Urothelium cell line (cell line): Measurements from ENCODE around the gene TBC1D17.

Experiments used
- DNase-seq: peaks from one replicate; pipeline ENCODE4 v3.0.0; 2011; ENCODE audit warnings: low spot score, mixed read lengths
- FAIRE-seq: peaks from 2 replicates; lab custom pipeline; 2011; peaks lifted over from hg19 to GRCh38; lab: Jason Lieb, UNC

The TBC1D17 gene

GRCh38 chr19:49877020-49877878, at the start of gene TBC1D17, which contains the start of gene AKT1S1:
TBC1D17 (plus strand) TSS chr19:49877702; CDS start chr19:49877724, 22 bp downstream.
AKT1S1 (minus strand) TSS chr19:49877355; CDS start chr19:49873295, 4,060 bp downstream.
- peak; percentile 96 for FAIRE-seq

GRCh38 chr19:49829200-49829599, 48.3 kb upstream of the TBC1D17 start:
- no peak for DNase-seq
- FAIRE-seq, result no peak

More at GRCh38 chr19:49877020-49877878, at the start of gene TBC1D17, which contains the start of gene AKT1S1:
- DNase-seq, result peak; percentile 97

DNA sequence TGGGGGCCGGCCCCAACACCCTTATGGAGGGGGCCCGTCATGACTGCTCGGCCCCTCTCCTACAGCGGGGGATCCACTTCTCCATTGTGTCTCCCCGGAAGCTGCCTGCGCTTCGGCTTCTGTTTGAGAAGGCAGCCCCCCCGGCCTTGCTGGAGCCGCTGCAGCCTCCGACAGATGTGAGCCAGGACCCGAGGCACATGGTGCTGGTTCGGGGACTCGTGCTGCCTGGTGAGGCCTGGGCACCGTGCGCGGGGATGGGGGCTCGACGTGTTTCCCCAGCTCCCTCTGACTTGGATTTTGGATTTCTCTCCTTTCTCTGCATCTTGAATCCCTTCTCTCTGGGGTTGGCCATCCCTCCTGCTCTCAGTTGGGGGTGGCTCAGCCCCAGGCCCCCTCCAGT, 47.8 kb upstream of the TBC1D17 start:
- no peak for FAIRE-seq
- no peak for DNase-seq

GRCh38 chr19:49830766-49831165, 46.7 kb upstream of the TBC1D17 start:
- no peak for FAIRE-seq
- DNase-seq, result no peak

GRCh38 chr19:49831592-49831991, 45.9 kb upstream of the TBC1D17 start:
- DNase-seq (no peak), FAIRE-seq (no peak)

- DNase-seq, result no peak
- no peak for FAIRE-seq
Measured at GRCh38 chr19:49832556-49832955, 44.9 kb upstream of the TBC1D17 start.

DNA sequence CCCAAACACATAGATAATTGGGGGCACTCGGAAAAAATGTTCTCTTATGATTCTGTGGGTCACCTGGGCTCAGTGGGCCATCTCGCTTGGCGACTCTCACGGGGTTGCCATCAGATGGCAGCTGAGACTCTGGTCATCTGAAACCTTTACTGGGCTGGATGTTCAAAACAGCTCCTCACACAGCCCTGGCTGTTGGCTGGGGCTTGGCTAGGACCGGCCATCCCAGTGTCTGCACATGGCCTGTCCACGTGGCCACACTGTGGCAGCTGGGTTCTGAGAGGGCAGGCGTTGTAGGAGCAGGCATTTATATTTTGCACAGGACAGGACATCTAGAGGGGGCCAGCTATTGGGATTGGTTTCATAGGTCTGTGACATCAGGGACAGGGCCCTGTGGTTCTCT, 43.9 kb upstream of the TBC1D17 start:
- no peak for DNase-seq

DNA sequence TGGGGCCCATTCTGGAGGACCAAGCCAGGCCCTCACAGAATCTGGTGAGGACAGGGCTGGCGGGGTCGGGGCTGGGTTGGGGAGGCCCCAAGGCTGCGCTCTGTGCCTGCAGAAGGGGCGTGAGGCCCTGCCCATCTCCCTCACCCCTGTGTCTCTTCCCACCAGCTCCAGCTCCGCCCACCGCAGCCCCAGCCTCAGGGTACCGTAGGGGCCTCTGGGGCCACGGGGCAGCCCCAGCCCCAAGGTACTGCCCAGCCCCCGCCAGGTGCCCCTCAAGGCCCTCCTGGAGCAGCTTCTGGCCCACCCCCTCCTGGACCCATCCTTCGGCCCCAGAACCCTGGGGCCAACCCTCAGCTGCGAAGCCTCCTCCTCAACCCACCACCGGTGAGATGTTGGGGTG, 41.9 kb upstream of the TBC1D17 start:
- DNase-seq (no peak), FAIRE-seq (no peak)

More for the DNA sequence above, 43.9 kb upstream of the TBC1D17 start:
- no peak for FAIRE-seq

DNA sequence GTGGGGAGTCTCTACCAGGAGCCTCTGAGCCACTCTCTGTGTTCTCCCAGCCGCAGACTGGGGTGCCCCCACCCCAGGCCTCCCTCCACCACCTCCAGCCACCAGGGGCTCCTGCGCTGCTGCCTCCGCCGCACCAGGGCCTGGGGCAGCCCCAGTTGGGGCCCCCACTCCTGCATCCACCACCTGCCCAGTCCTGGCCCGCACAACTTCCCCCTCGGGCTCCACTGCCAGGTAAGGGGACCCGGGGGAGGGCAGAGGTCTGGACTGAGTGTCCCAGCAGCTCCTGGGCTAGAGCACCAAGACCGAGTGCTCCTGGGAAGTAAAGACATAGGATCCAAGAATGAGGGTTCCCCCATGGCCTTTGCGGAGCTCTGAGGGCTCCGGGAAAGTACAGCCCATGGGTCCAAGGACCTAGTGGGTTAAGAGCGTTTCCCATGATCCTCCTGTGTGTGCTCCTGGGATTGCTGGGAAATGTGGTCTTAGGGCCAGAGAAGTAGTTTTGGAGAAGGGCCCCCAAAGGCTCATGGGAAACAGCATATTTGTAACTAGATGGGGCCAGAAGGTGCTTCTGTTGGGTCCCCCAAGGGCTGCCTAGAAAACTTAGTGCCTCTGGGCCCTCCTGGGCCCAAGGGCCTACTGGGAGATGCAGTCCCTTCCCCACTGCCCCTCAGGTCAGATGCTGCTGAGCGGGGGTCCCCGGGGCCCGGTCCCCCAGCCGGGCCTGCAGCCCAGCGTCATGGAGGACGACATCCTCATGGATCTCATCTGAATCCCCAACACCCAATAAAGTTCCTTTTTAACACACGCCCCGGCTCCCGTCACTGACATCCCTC, 41.1 kb upstream of the TBC1D17 start:
- DNase-seq (no peak), FAIRE-seq (no peak)

DNA sequence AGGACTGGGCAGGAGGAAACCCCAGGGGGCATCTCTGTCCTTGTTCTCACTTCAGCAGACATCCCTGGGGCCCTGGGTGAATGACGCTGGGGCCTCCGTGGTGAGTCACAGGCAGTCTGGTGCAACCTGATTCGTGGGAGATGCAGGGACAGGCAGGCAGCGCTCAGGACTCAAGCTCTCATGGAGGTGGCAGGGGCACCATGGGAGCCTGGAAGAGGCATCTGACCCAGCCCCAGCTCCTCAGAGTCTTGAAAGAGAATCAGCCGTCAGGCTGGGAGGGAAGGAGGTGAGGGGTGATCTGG, 40.5 kb upstream of the TBC1D17 start:
- FAIRE-seq (no peak), DNase-seq (no peak)

DNA sequence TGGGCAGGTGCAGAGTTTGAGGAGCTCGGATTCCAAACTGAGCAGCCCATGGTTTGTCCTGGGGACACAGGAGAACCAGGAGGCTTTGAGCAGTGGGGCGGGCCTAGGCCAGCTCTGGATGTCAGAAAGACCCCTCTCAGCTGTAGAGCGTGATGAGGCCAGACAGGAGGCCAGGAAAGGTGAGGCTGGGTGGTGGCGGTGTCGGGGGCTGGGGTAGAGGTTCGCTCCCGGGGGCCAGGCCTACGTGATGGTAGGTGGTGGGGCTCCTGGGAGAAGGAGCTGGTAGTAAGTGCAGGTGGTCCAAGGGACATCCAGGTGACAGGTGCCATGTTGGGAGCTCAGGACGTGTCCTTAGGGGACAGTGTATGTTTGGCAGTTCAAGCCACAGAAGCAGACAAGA, 40.1 kb upstream of the TBC1D17 start:
- DNase-seq (no peak), FAIRE-seq (no peak)

- DNase-seq, result no peak
- no peak for FAIRE-seq
Measured at GRCh38 chr19:49838885-49839588, 38.5 kb upstream of the TBC1D17 start.

GRCh38 chr19:49839713-49840112, 37.8 kb upstream of the TBC1D17 start:
- DNase-seq (no peak), FAIRE-seq (no peak)

DNA sequence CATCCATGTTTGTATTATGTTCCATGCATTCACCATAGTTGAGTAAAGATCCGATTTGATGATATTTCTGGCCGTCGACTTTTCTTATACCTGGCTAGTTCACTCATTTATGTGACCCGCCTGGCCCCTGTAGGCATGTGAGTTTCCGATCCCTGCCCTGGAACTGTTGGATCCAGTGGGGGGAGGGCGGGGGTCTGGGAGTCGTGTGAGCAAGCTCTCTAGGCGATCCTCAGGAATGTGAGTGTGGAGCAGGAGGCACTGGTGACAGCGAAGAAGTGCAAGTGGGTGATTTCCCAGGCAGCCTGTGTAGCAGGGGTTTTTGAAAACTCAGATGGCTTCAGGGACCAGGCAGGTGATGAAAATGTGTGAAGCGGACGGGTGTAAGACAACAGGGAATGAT, 37.2 kb upstream of the TBC1D17 start:
- FAIRE-seq (no peak), DNase-seq (no peak)

GRCh38 chr19:49840736-49841249, 36.7 kb upstream of the TBC1D17 start:
- FAIRE-seq (no peak), DNase-seq (no peak)

DNA sequence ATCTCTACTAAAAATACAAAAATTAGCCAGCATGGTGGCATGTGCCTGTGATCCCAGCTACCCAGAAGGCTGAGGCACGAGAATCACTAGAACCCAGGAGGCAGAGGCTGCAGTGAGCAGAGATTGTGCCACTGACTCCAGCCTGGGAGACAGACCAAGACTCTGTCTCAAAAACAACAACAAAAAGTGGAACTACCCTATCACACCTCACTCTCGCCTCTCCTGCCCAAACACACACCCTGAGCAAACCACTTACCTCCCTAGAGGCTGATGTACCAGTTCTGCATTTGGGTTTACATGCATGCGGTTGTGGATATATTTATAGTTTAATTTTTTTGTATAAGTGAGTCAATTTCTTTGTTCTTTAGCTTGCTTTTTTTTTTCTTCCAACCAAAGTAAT, 34.2 kb upstream of the TBC1D17 start:
- DNase-seq (no peak), FAIRE-seq (no peak)

- FAIRE-seq, result no peak
- DNase-seq, result no peak
Measured at GRCh38 chr19:49844138-49845095, 33.1 kb upstream of the TBC1D17 start.

GRCh38 chr19:49845414-49845813, 32.1 kb upstream of the TBC1D17 start:
- no peak for FAIRE-seq
- no peak for DNase-seq

DNA sequence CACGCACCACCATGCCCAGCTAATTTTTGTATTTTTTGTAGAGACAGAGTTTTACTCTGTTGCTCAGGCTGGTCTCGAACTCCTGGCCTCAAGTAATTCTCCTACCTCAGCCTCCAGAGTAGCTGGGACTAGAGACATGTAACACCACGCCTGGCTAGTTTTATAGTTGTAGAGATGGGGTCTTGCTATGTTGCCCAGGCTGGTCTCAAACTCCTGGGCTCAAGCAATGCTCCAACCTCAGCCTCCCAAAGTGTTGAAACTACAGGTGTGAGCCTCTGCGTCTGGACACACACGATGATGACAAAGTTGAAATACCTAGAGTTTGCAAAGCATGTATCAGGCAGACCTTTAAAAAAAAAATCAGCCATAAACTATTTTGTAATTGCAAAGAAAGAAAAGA, 31.1 kb upstream of the TBC1D17 start:
- FAIRE-seq, result no peak
- DNase-seq, result no peak
